RCC 7860 (cell line): ENCODE measurements around the gene S1PR1.

Experiments
- DNase-seq: peaks from one replicate; pipeline ENCODE4 v3.0.0-alpha.2; 2015; ENCODE audit warnings: low spot score
- FAIRE-seq: peaks from 2 replicates; lab custom pipeline; 2012; peaks lifted over from hg19 to GRCh38; lab: Jason Lieb, UNC

Gene S1PR1

GRCh38 chr1:101278238-101278637, 41.4 kb downstream of the S1PR1 start:
- no peak for DNase-seq
- FAIRE-seq: no peak

- DNase-seq: no peak
- FAIRE-seq: no peak
Measured at GRCh38 chr1:101278845-101279244, 42.0 kb downstream of the S1PR1 start.

GRCh38 chr1:101280049-101280592, 43.3 kb downstream of the S1PR1 start:
- FAIRE-seq: no peak
- no peak for DNase-seq

- DNase-seq: no peak
- no peak for FAIRE-seq
Measured at GRCh38 chr1:101280942-101281654, 44.3 kb downstream of the S1PR1 start.

- DNase-seq: no peak
- no peak for FAIRE-seq
Measured at GRCh38 chr1:101281751-101282150, 44.9 kb downstream of the S1PR1 start.

GRCh38 chr1:101282314-101283038, 45.7 kb downstream of the S1PR1 start:
- FAIRE-seq: no peak
- DNase-seq: no peak

- DNase-seq (no peak), FAIRE-seq (no peak)
Measured at GRCh38 chr1:101283443-101283842, 46.6 kb downstream of the S1PR1 start.

GRCh38 chr1:101284021-101284420, 47.2 kb downstream of the S1PR1 start:
- no peak for FAIRE-seq
- DNase-seq: no peak

GRCh38 chr1:101284622-101285218, 47.9 kb downstream of the S1PR1 start:
- FAIRE-seq (no peak), DNase-seq (no peak)

GRCh38 chr1:101285922-101286570, 49.2 kb downstream of the S1PR1 start:
- no peak for FAIRE-seq
- DNase-seq: no peak

- FAIRE-seq: peak; percentile 83
- peak; percentile 74 for DNase-seq
Measured at GRCh38 chr1:101288491-101288944, 51.7 kb downstream of the S1PR1 start.

GRCh38 chr1:101290119-101290921, 53.5 kb downstream of the S1PR1 start:
- FAIRE-seq: no peak
- DNase-seq: no peak
